B cell (primary cell): ENCODE data around the gene VWA5B1. TPM values are rescaled to one million over a fixed set of nuclear protein-coding genes. Genes with fewer than 3 reads are reported as not detected.

Source experiments
- ATAC-seq: fragments of 200-7000 bp; cut with Tn5 transposase; one replicate; pipeline ENCODE4 v1.10.0; 2021; ENCODE audit warnings: low read depth, mild to moderate bottlenecking, moderate number of reproducible peaks, moderate library complexity
- CTCF ChIA-PET: fragments of 350-600 bp; sonication (Branson Sonifier 250); formaldehyde crosslinking; loops from one replicate; lab custom pipeline; 2021; ENCODE audit warnings: antibody characterized with exemption, inconsistent platforms; lab: Charles Lee
- POLR2A ChIA-PET: fragments of 350-600 bp; sonication (Branson Sonifier 250); formaldehyde crosslinking; loops from one replicate; lab custom pipeline; 2021; ENCODE audit warnings: antibody characterized with exemption; lab: Charles Lee
- DNase-seq: peaks from one replicate; pipeline ENCODE4 v3.0.0; 2013
- H2AFZ ChIP-seq: 2 replicates; pipeline ENCODE4 v1.6.1; 2012; ENCODE audit warnings: mild to moderate bottlenecking, low read depth, low read length; ENCODE audit not compliant: insufficient read depth, poor library complexity, severe bottlenecking
- H3K27ac ChIP-seq, 2 donors: 1 replicate in 1 of 2; 2 replicates in 1 of 2; pipeline ENCODE4 v1.5.1; 2012 to 2013; ENCODE audit warnings: low read length in 2 of 2, mild to moderate bottlenecking in 2 of 2, moderate library complexity in 1 of 2
- H3K27me3 ChIP-seq, 4 experiments: fragments of 200-600 bp in 1 of 4; sonication (generic) in 1 of 4; replicated peaks in 1 of 4; 1 replicate in 2 of 4; 2 replicates in 2 of 4; pipeline versions ENCODE4 v1.6.1 to v1.7.0; 2013 to 2016; ENCODE audit warnings: low read length in 3 of 4, mild to moderate bottlenecking in 2 of 4, mixed read lengths in 1 of 4, moderate library complexity in 1 of 4; ENCODE audit not compliant: insufficient read depth in 4 of 4, control insufficient read depth in 3 of 4; ENCODE audit errors: control extremely low read depth in 1 of 4
- H3K36me3 ChIP-seq, 2 experiments: replicated peaks in 1 of 2; 1 replicate in 1 of 2; 2 replicates in 1 of 2; pipeline versions ENCODE4 v1.6.1 to v1.7.1; 2013; ENCODE audit warnings: low read length in 1 of 2; ENCODE audit not compliant: insufficient read depth in 2 of 2, control insufficient read depth in 1 of 2; ENCODE audit errors: control extremely low read depth in 1 of 2, extremely low read depth in 1 of 2
- H3K4me1 ChIP-seq, 2 donors: fragments of 200-600 bp in 1 of 2; sonication (generic) in 1 of 2; 1 replicate in 1 of 2; 2 replicates in 1 of 2; pipeline versions ENCODE4 v1.5.1 to v1.6.1; 2013 to 2017; ENCODE audit warnings: low read length in 2 of 2; ENCODE audit not compliant: control insufficient read depth in 2 of 2, insufficient read depth in 2 of 2
- H3K4me2 ChIP-seq: replicated peaks from 2 replicates; pipeline ENCODE3; 2012; ENCODE audit warnings: mild to moderate bottlenecking, low read depth, low read length; ENCODE audit not compliant: poor library complexity, severe bottlenecking
- H3K4me3 ChIP-seq, 5 experiments: fragments of 200-600 bp in 1 of 5; sonication (generic) in 1 of 5; 1 replicate in 3 of 5; 2 replicates in 2 of 5; pipeline versions ENCODE4 v1.5.1 to v1.7.0; 2011 to 2016; ENCODE audit warnings: low read length in 4 of 5, mild to moderate bottlenecking in 4 of 5, low read depth in 2 of 5, control low read depth in 1 of 5, moderate library complexity in 1 of 5; ENCODE audit not compliant: insufficient read depth in 1 of 5; ENCODE audit errors: control extremely low read depth in 1 of 5, extremely low read depth in 1 of 5
- H3K79me2 ChIP-seq: fragments of 200-600 bp; sonication (generic); one replicate; pipeline ENCODE4 v1.6.0; 2016; ENCODE audit warnings: low read length; ENCODE audit not compliant: control insufficient read depth, insufficient read depth
- H3K9ac ChIP-seq: fragments of 200-600 bp; sonication (generic); 2 replicates; pipeline ENCODE4 v1.6.1; 2017; ENCODE audit warnings: mild to moderate bottlenecking, low read length, moderate library complexity
- H3K9me3 ChIP-seq, 3 donors: one replicate each; pipeline versions ENCODE4 v1.6.1 to v1.7.1; 2013; ENCODE audit warnings: low read length in 2 of 3; ENCODE audit not compliant: control insufficient read depth in 2 of 3, insufficient read depth in 1 of 3; ENCODE audit errors: control extremely low read depth in 1 of 3
- H4K20me1 ChIP-seq: 2 replicates; pipeline ENCODE4 v1.6.0; 2012; ENCODE audit warnings: mild to moderate bottlenecking, low read length; ENCODE audit not compliant: insufficient read depth, control insufficient read depth, poor library complexity, severe bottlenecking
- H3K27ac Mint-ChIP-seq: one replicate; pipeline ENCODE4 v1.8.0; 2021; ENCODE audit warnings: mixed read lengths
- H3K27me3 Mint-ChIP-seq: one replicate; pipeline ENCODE4 v1.8.0; 2021; ENCODE audit warnings: mixed read lengths
- H3K4me1 Mint-ChIP-seq: one replicate; pipeline ENCODE4 v1.8.0; 2021; ENCODE audit warnings: mixed read lengths
- H3K4me3 Mint-ChIP-seq: one replicate; pipeline ENCODE4 v1.8.0; 2021; ENCODE audit warnings: mixed read lengths
- H3K9me3 Mint-ChIP-seq: one replicate; pipeline ENCODE4 v1.8.0; 2022; ENCODE audit warnings: mixed read lengths; ENCODE audit not compliant: insufficient read depth
- CTCF ChIP-seq: fragments of 200-600 bp; IDR thresholded peaks from one replicate; pipeline ENCODE4 v1.8.0; 2022; ENCODE audit warnings: antibody characterized with exemption, mild to moderate bottlenecking
- EZH2 ChIP-seq: IDR thresholded peaks from 2 replicates; pipeline ENCODE4 v1.6.1; 2012; ENCODE audit warnings: borderline replicate concordance, low read depth, mild to moderate bottlenecking, moderate library complexity, low read length; ENCODE audit not compliant: insufficient read depth, poor library complexity, severe bottlenecking
- WGBS: methylation state at CpG from one replicate; pipeline ENCODE4 v1.1.5; 2013; ENCODE audit warnings: missing lambda C conversion rate; ENCODE audit not compliant: insufficient coverage; 5-methylcytosine and 5-hydroxymethylcytosine counted together
- intact Hi-C: fragments of 100-400 bp; cut with micrococcal nuclease; formaldehyde crosslinking; loops from one replicate; pipeline ENCODE4 v1.10.0; 2022
- polyA plus RNA-seq: library from polyadenylated mRNA; depleted of rRNA; stranded (reverse); fragments of >200 nt; gene quantifications from 2 replicates; pipeline ENCODE4 v1.2.3, GENCODE V29; 2012
- total RNA-seq, 2 donors: library from RNA; stranded (reverse); fragments of 120-200 nt in 1 of 2; gene quantifications; 1 replicate in 1 of 2; 2 replicates in 1 of 2; pipeline versions ENCODE4 v1.2.3 to v1.2.4, GENCODE V29; 2013 to 2022

The VWA5B1 gene
- total and polyA plus RNA-seq, 2 donors (not counting 1 experiment from before 2014, with no cell fraction given): not detected

GRCh38 chr1:20252587-20252986, 38.1 kb upstream of the VWA5B1 start:
- no peak overlapping the region for H3K27ac ChIP-seq
- DNase-seq: no peak
- H3K4me3 Mint-ChIP-seq: no peak overlapping the region
- POLR2A ChIA-PET: no interaction called here
- H3K4me2 ChIP-seq: no peak overlapping the region
- H2AFZ ChIP-seq: no peak overlapping the region
- H3K27me3 ChIP-seq: peaks cover 0 to 11% (median 5%) of the 10 kb centered on the region in 4 experiments
- no peak overlapping the region for H3K4me3 ChIP-seq
- no peaks in the 10 kb centered on the region for H3K36me3 ChIP-seq
- no peak for ATAC-seq
- no peak overlapping the region for H3K27ac Mint-ChIP-seq
- H3K79me2 ChIP-seq: no peaks in the 10 kb centered on the region
- 100% methylated on average over 1 of the region's 1 CpG for WGBS
- TF ChIP-seq CTCF (no peak), EZH2 (no peak)
- peaks cover 46% of the 10 kb centered on the region for H3K27me3 Mint-ChIP-seq
- no peak overlapping the region for H3K9ac ChIP-seq
- CTCF ChIA-PET: no interaction called here
- intact Hi-C loops: no loop called here
- H3K9me3 ChIP-seq: no peaks in the 10 kb centered on the region
- H3K4me1 Mint-ChIP-seq: no peaks in the 10 kb centered on the region
- no peaks in the 10 kb centered on the region for H3K4me1 ChIP-seq
- no peaks in the 10 kb centered on the region for H3K9me3 Mint-ChIP-seq
- no peaks in the 10 kb centered on the region for H4K20me1 ChIP-seq

- H3K27ac ChIP-seq: no peak overlapping the region
- peaks cover 0 to 11% (median 5%) of the 10 kb centered on the region in 4 experiments for H3K27me3 ChIP-seq
- H3K9me3 ChIP-seq: no peaks in the 10 kb centered on the region
- intact Hi-C loops: no loop called here
- CTCF ChIA-PET: no interaction called here
- TF ChIP-seq EZH2: no peak
- TF ChIP-seq CTCF: no peak
- 63% methylated on average over 2 of the region's 7 CpGs for WGBS
- H3K9ac ChIP-seq: no peak overlapping the region
- H2AFZ ChIP-seq: no peak overlapping the region
- no peaks in the 10 kb centered on the region for H3K79me2 ChIP-seq
- no peak for ATAC-seq
- H3K4me2 ChIP-seq: no peak overlapping the region
- no peak overlapping the region for H3K4me3 Mint-ChIP-seq
- no peak overlapping the region for H3K27ac Mint-ChIP-seq
- H4K20me1 ChIP-seq: no peaks in the 10 kb centered on the region
- H3K27me3 Mint-ChIP-seq: peaks cover 40% of the 10 kb centered on the region
- no peak for DNase-seq
- H3K9me3 Mint-ChIP-seq: no peaks in the 10 kb centered on the region
- no peaks in the 10 kb centered on the region for H3K4me1 ChIP-seq
- no peaks in the 10 kb centered on the region for H3K4me1 Mint-ChIP-seq
- H3K4me3 ChIP-seq: no peak overlapping the region
- POLR2A ChIA-PET: no interaction called here
- H3K36me3 ChIP-seq: no peaks in the 10 kb centered on the region
Observed at GRCh38 chr1:20255666-20256065, 35.0 kb upstream of the VWA5B1 start.
